Stimulated activated naive B cell treated with anti-CD40 and anti-IgM and Interleukin-4, amounts not matched to agents 10 μg/mL and 1 μg/mL and 100 μg/mL, for 72 hours (primary cell): ENCODE measurements around the gene KDM4C.
A peak's percentile ranks its signal among the peaks of the same experiment; 100 is the strongest.

Experiments used
- ATAC-seq, 2 donors: fragments of 150-1000 bp; cut with Tn5 transposase; replicated peaks; 2 replicates each; pipeline ENCODE4 v1.10.0; 2021; ENCODE audit warnings: moderate library complexity in 1 of 2
- DNase-seq: peaks from one replicate; pipeline ENCODE4 v3.0.0; 2021
- H3K27ac Mint-ChIP-seq: one replicate; pipeline ENCODE4 v1.8.0; 2022; ENCODE audit warnings: mild to moderate bottlenecking, mixed read lengths
- H3K27me3 Mint-ChIP-seq, 2 donors: one replicate each; pipeline ENCODE4 v1.8.0; 2022; ENCODE audit warnings: mixed read lengths in 2 of 2
- H3K36me3 Mint-ChIP-seq, 2 donors: one replicate each; pipeline ENCODE4 v1.8.0; 2022; ENCODE audit warnings: mixed read lengths in 2 of 2, mild to moderate bottlenecking in 1 of 2
- H3K4me1 Mint-ChIP-seq, 2 donors: one replicate each; pipeline ENCODE4 v1.8.0; 2022; ENCODE audit warnings: mixed read lengths in 2 of 2, mild to moderate bottlenecking in 1 of 2
- H3K4me3 Mint-ChIP-seq, 2 donors: one replicate each; pipeline ENCODE4 v1.8.0; 2022; ENCODE audit warnings: mild to moderate bottlenecking in 2 of 2, mixed read lengths in 2 of 2, moderate library complexity in 1 of 2
- H3K9me3 Mint-ChIP-seq, 2 donors: one replicate each; pipeline ENCODE4 v1.8.0; 2022; ENCODE audit warnings: mixed read lengths in 2 of 2, mild to moderate bottlenecking in 1 of 2

KDM4C gene

DNA sequence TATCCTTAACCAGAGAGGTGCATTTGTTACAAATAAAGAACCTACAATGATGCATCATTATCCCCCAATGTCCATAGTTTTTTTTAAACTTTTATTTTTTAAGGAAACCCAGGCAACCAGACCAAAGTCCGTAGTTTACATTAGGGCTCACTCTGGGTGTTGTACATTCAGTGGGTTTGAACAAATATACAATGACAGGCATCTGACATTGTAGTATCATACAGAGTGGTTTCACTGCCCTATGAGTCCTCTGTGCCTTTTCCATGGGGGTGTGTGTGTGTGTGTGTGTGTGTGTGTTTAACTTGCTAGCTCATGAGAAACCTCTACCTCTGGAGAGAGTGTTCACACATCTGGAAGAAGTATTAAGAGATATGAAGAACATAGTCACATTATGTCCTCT, 141.5 kb downstream of the KDM4C start:
- Mint-ChIP-seq H3K9me3 (no peaks in the 10 kb centered on the region), H3K27me3 (no peaks in the 10 kb centered on the region), H3K36me3 (peaks cover 23 to 52% of the 10 kb centered on the region in 2 donors), H3K27ac (no peak overlapping the region), H3K4me1 (peaks cover 27 to 46% of the 10 kb centered on the region in 2 donors), H3K4me3 (no peak overlapping the region)
- ATAC-seq (no peak), DNase-seq (no peak)

DNA sequence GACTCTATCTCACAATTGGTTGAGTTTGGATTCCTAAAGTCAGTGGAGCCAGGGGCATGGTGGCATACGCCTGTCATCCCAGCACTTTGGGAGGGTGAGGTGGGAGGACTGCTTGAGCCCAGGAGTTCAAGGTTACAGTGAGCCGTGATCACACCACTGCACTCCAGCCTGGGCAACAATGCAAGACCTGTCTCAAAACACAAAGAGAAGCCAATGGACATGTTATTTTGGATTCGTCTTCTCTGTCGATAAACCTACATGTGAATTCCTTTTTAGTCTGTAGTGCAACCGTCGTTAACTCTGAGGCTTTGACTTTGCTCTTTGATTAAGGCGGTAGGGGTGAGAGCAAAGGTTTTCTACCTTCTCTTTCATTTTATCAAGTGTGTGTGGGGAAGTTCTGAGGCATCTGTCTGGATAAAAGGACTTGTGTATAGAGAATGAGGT, 142.7 kb downstream of the KDM4C start:
- no peak overlapping the region for H3K27ac Mint-ChIP-seq
- peaks cover 24 to 43% of the 10 kb centered on the region in 2 donors for H3K4me1 Mint-ChIP-seq
- peaks cover 18 to 47% of the 10 kb centered on the region in 2 donors for H3K36me3 Mint-ChIP-seq

DNA sequence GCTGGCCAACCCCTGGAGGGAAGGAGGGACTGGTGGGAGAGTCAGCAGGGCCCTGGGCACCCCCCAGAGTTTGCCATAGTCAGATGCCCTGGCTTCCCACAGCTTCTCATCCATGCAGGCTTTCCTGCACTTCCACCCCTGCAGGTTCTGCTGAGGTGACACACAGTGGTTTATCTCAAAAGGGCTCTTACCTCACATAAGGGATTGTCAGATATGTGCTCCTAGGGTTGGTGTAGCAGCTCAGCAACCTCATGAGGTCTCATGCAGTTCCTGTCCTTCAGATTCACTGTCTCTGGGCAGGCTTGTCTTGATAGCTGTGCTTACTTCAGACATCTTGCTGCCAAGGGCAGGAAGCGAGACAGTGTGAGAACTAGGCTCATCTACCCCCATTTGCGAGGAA, 143.4 kb downstream of the KDM4C start:
- DNase-seq (no peak), ATAC-seq (no peak)
- Mint-ChIP-seq H3K36me3 (peaks cover 22 to 51% of the 10 kb centered on the region in 2 donors), H3K27ac (peak overlapping the region; percentile 51), H3K4me3 (no peak overlapping the region), H3K27me3 (no peaks in the 10 kb centered on the region), H3K9me3 (no peaks in the 10 kb centered on the region), H3K4me1 (peaks cover 24 to 43% of the 10 kb centered on the region in 2 donors)

More for the DNA sequence above, 142.7 kb downstream of the KDM4C start:
- Mint-ChIP-seq H3K9me3 (no peaks in the 10 kb centered on the region), H3K27me3 (no peaks in the 10 kb centered on the region), H3K4me3 (no peak overlapping the region)
- no peak for DNase-seq
- ATAC-seq = no peak

DNA sequence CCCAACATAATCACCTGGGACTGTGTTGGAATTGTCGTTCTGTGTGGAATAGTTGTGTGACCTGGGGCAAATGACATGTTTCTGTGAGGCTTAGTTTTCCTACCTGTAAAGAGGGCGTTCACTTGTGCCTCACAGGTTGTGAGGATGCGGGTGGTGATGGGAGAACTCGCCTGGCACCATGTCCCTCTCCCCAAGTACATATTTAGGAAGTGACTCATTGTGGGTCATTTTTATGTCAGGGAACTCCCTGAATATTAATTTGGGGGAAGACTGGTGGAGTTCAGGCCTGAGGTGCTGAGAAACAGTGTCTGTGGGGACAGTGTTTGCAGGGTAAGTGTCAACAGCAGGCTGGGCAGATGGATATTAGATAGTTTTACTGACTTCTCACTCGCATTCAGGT, 144.7 kb downstream of the KDM4C start:
- H3K36me3 Mint-ChIP-seq = peaks cover 14 to 41% of the 10 kb centered on the region in 2 donors
- H3K4me1 Mint-ChIP-seq = peaks cover 17 to 34% of the 10 kb centered on the region in 2 donors
- no peak overlapping the region for H3K27ac Mint-ChIP-seq
- DNase-seq (no peak), ATAC-seq (peak; percentile 61 to 71)
- H3K9me3 Mint-ChIP-seq = no peaks in the 10 kb centered on the region
- H3K27me3 Mint-ChIP-seq = no peaks in the 10 kb centered on the region
- H3K4me3 Mint-ChIP-seq = no peak overlapping the region

DNA sequence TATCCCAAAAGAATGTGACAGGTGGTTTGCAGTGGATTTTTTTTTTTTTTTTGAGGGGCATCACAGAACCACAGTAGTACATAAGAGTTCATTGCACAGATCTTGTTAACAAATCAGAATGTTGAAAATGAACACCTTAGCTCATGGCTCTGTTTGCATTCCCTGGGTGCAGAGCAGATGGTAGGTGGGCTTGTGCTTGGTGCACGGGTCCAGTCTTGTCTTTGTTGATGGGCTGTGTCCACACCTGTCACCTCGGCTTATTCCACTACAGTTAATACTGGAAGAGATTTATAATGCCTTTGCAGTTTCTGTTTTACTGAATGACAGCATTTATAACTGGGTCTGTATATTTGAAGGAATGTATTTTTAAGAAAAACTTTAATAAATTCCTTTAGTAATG, 146.6 kb downstream of the KDM4C start:
- DNase-seq = no peak
- no peak for ATAC-seq
- Mint-ChIP-seq H3K4me3 (no peak overlapping the region), H3K36me3 (peaks cover 13 to 37% of the 10 kb centered on the region in 2 donors), H3K27me3 (no peaks in the 10 kb centered on the region), H3K9me3 (no peaks in the 10 kb centered on the region), H3K4me1 (peaks cover 19 to 28% of the 10 kb centered on the region in 2 donors), H3K27ac (no peak overlapping the region)

DNA sequence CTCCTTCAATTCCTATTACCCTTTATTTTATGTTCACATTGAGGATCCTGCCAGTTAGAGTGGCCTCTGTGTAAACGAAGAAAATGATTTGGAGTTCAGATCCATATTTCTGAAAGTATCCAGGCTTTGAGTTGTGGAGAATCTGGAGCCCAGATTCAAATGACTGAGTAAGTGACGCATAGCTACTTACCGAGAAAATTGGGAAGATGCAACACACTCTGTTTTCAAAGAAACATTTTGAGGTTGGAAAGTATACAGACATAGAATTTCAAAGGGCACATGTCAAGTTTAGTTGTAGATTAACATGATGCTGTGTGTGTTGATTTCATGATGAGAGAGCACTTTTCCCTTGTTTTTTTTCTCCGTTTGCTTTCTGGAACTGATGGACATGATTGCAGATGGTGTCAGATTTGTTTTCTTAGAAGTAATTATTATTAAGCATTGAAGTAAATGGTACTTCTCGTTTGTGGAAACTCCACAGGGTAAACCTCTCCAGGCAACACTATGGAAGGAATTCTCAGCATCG, 148.1 kb downstream of the KDM4C start:
- Mint-ChIP-seq H3K9me3 (no peaks in the 10 kb centered on the region), H3K4me3 (no peak overlapping the region), H3K4me1 (peaks cover 18 to 26% of the 10 kb centered on the region in 2 donors), H3K27ac (no peak overlapping the region), H3K36me3 (peaks cover 11 to 26% of the 10 kb centered on the region in 2 donors), H3K27me3 (no peaks in the 10 kb centered on the region)
- no peak for DNase-seq
- ATAC-seq = no peak

DNA sequence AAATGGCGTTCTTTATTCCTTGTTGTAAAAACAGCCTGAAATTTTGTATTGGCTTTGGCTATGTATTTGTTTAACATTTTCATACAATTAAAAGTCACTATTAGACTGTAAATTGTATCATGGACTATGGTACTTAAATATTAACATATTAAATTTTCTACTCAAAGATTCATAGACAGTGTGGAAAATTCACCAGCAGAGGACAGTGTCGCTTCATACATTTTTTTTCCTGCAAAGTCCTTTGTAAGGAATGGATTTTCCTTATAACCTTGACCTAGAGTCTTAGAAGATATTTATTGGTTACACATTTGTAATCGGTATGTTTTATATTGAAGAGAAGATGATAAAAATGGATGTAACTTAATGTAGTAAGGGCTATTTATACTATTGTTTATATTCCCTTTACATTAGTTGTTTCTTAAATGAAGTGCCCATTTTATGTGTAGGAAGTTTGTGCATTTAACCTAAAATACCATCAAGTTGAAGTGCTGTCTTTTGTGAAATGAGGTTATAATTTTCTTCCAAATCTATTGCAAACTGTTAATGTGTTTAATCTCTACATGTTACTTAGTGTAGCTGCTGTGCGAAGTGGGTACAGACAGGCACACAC, 150.1 kb downstream of the KDM4C start:
- no peak overlapping the region for H3K4me3 Mint-ChIP-seq
- H3K36me3 Mint-ChIP-seq = peaks cover 8 to 15% of the 10 kb centered on the region in 2 donors
- no peaks in the 10 kb centered on the region for H3K27me3 Mint-ChIP-seq
- no peak for ATAC-seq
- no peak for DNase-seq
- no peaks in the 10 kb centered on the region for H3K9me3 Mint-ChIP-seq
- peaks cover 13 to 17% of the 10 kb centered on the region in 2 donors for H3K4me1 Mint-ChIP-seq
- H3K27ac Mint-ChIP-seq = no peak overlapping the region

DNA sequence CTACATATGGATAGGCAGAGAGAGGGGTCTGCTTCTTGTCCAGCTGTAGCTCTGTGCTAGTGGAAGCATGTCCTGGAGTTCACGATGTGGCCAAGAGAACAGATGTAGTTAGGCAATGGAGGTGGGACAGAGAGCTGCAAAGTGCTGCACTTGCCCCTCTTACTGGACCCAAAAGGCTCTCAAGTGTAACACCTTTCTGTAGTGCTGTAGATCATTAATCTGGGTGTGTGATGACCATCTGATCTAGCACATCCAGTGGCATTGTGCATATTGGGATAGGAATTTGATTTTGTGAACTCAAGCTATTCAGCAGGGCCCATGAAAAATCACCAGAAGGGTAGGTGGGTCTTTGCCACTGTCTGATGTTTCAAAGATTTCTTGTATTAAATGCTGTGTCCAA, 151.4 kb downstream of the KDM4C start:
- Mint-ChIP-seq H3K9me3 (no peaks in the 10 kb centered on the region), H3K27ac (no peak overlapping the region), H3K27me3 (no peaks in the 10 kb centered on the region), H3K4me1 (peaks cover 13 to 17% of the 10 kb centered on the region in 2 donors), H3K36me3 (peaks cover 8 to 14% of the 10 kb centered on the region in 2 donors), H3K4me3 (no peak overlapping the region)
- DNase-seq = no peak
- no peak for ATAC-seq

DNA sequence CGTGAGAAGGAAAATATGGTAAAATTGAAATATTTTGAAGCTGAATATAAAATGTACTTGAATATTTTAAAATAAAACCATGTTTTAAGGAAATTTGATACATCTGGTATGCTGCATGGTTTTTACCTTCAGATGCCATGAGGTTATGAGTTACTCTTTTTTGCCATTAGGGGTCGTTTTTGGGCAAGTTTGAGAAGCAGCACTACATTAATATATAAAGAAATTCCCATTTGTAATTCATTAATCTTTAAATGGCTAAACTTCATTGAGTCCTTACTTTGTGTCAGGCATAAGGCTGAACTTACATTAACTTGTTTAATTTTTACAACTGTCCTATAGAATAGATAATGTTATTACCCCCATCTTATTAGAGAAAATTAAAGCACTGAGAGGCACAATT, 152.3 kb downstream of the KDM4C start:
- ATAC-seq (no peak), DNase-seq (no peak)
- Mint-ChIP-seq H3K9me3 (no peaks in the 10 kb centered on the region), H3K4me3 (no peak overlapping the region), H3K27me3 (no peaks in the 10 kb centered on the region), H3K4me1 (peaks cover 13 to 17% of the 10 kb centered on the region in 2 donors), H3K27ac (no peak overlapping the region), H3K36me3 (peaks cover 8 to 11% of the 10 kb centered on the region in 2 donors)

DNA sequence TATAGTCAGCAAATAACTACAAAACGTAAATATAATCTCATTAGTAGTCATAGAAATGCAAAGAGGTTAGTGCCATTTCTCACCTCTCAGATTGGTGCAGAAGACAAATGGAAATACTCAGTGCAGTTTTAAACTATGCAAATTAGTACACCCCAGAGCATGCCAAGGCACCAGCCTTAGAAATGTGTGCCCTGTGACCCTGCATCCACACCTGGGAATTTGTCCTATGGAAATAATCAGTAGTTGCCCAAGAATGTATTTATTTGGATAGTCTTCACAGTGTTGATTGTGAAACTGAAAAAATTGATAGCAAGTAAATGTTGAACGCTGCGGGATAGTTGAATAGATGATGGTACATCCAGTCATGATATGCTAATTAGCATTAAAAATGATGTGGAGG, 152.7 kb downstream of the KDM4C start:
- no peaks in the 10 kb centered on the region for H3K27me3 Mint-ChIP-seq
- DNase-seq = no peak
- no peak overlapping the region for H3K4me3 Mint-ChIP-seq
- H3K36me3 Mint-ChIP-seq = peaks cover 8 to 11% of the 10 kb centered on the region in 2 donors
- no peaks in the 10 kb centered on the region for H3K9me3 Mint-ChIP-seq
- H3K4me1 Mint-ChIP-seq = peaks cover 13 to 17% of the 10 kb centered on the region in 2 donors
- no peak for ATAC-seq
- no peak overlapping the region for H3K27ac Mint-ChIP-seq

DNA sequence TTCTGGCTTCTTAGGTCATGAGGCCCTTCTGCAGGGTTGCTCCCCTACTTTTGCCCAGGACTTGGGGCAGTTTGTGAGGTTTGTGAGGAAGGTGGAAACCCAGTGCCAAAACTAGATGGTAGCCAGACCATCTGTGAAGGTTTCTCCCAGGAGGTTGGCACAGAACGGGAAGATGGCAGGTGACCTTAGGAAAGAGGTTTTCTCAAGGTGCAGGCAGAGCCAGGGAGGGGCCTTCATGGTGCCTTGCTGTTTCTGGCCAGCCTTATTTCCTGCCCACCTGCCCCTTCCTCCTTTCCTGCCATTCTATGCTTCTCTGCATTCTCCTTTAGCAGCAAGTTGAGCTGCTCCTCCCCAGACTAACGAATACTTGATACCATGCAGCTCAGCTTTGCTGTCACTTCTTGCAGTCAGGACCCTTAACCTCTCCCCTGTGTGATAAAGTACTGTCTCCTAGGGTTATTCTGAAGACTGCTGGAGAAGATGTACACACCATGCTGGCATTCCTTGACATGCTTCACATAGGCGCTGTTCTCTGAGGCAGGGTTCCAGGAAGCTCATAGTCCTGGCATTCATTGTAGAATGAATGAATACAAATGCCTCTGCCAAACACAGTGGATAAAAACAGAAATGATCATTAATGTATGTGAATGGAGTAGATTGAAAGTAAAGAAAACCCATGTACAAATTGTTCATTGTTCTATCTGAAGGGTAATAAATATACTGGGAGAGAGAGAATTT, 154.3 kb downstream of the KDM4C start:
- Mint-ChIP-seq H3K9me3 (no peaks in the 10 kb centered on the region), H3K27ac (no peak overlapping the region), H3K36me3 (peaks cover 8 to 12% of the 10 kb centered on the region in 2 donors), H3K4me1 (peaks cover 21 to 29% of the 10 kb centered on the region in 2 donors), H3K27me3 (no peaks in the 10 kb centered on the region), H3K4me3 (no peak overlapping the region)
- ATAC-seq (no peak), DNase-seq (no peak)

DNA sequence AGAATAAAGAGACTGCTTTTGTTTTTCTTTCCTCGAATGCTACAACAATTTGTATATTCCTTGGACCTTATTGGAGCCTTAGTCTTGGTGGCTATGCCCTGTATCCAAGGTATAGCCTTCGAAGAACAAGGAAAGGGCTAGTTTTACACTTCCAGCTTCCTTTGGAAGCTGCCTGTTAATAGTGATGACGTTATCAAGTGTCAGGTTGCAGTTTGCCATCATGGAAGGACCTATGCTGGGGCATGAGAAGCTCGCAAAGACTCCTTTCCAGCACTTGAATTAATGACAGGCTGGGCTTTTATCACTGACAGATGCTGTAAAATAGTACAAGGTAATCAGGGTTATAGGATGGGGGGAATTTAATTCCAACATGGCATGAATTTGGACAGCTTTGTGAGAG, 157.9 kb downstream of the KDM4C start:
- H3K36me3 Mint-ChIP-seq = peaks cover 23 to 27% of the 10 kb centered on the region in 2 donors
- DNase-seq (no peak), ATAC-seq (no peak)
- peaks cover 0 to 1% of the 10 kb centered on the region in 2 donors for H3K9me3 Mint-ChIP-seq
- no peak overlapping the region for H3K4me3 Mint-ChIP-seq
- H3K4me1 Mint-ChIP-seq = peaks cover 34 to 59% of the 10 kb centered on the region in 2 donors
- H3K27me3 Mint-ChIP-seq = no peaks in the 10 kb centered on the region
- H3K27ac Mint-ChIP-seq = no peak overlapping the region

DNA sequence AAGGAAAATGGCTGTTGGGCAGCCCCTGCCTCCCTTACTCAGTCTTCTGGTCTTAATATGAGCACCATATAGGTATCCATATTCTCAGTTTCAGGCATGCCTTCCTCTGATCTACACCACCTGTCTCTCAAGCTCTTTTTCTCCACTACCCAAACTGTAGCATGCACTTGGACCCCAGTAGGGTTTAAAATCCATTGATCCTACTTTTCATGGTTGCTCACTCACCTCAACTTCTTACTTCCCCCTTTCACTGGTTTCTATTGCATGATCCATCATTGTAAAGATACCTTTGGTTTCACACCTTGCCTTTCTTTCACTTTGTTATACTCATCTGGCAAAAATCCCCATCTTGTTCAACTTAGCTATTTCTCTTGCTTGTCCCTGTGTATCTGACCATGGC, 159.4 kb downstream of the KDM4C start:
- DNase-seq = no peak
- Mint-ChIP-seq H3K27ac (no peak overlapping the region), H3K9me3 (peaks cover 0 to 1% of the 10 kb centered on the region in 2 donors), H3K36me3 (peaks cover 36 to 38% of the 10 kb centered on the region in 2 donors), H3K4me3 (no peak overlapping the region), H3K4me1 (peaks cover 38 to 64% of the 10 kb centered on the region in 2 donors), H3K27me3 (no peaks in the 10 kb centered on the region)
- peak; percentile 84 to 93 for ATAC-seq

DNA sequence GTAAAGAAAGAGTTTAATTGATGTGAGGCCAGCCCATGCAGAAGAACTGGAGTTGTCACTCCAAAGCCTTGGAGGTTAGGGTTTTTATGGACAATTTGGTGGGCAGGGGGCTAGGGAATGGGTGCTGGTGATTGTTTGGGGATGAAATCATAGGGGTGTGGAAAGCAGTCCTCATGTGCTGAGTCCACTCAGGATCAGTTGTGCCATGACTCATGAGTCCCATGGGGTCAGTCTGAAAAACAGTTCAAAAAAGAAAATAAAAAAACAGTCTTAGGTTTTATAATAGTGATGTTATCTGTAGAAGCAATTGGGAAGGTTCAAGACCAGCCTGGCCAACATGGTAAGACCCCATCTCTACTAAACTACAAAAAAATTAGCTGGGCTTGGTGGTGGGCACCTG, 162.3 kb downstream of the KDM4C start:
- DNase-seq = no peak
- H3K9me3 Mint-ChIP-seq = peaks cover 0 to 1% of the 10 kb centered on the region in 2 donors
- no peak overlapping the region for H3K4me3 Mint-ChIP-seq
- H3K4me1 Mint-ChIP-seq = peaks cover 40 to 66% of the 10 kb centered on the region in 2 donors
- peaks cover 42 to 50% of the 10 kb centered on the region in 2 donors for H3K36me3 Mint-ChIP-seq
- no peak overlapping the region for H3K27ac Mint-ChIP-seq
- ATAC-seq = no peak
- H3K27me3 Mint-ChIP-seq = no peaks in the 10 kb centered on the region

DNA sequence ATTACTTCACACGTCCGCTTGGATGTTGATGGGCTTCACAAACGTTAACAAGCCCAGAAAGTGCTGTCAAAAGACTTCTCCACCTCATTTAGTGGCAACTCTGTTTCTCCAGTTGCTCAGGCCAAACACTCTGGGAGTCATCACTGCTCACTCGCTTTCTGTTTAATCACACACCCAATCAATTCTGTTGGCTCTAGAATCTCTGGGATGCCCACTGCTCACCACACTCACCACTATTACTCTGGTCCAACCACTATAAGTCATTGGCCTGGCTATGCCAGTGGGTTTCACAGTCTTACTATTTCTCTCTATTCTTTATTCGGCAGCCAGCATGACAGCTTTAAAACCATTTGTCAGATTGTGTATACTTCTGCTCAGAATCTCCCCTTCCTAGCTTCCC, 163.5 kb downstream of the KDM4C start:
- no peak overlapping the region for H3K27ac Mint-ChIP-seq
- H3K36me3 Mint-ChIP-seq = peaks cover 39 to 55% of the 10 kb centered on the region in 2 donors
- peaks cover 0 to 1% of the 10 kb centered on the region in 2 donors for H3K9me3 Mint-ChIP-seq
- no peak for ATAC-seq
- no peak for DNase-seq
- H3K4me1 Mint-ChIP-seq = peaks cover 35 to 63% of the 10 kb centered on the region in 2 donors
- no peak overlapping the region for H3K4me3 Mint-ChIP-seq
- no peaks in the 10 kb centered on the region for H3K27me3 Mint-ChIP-seq
